ENCODE data around the gene ME1. TPM values are rescaled to one million over a fixed set of nuclear protein-coding genes. Genes with fewer than 3 reads are reported as not detected.
"Not testable (repeated sequence)": the region's sequence is repeated elsewhere in the genome, so short reads cannot be mapped to it uniquely, and the experiment has no call there.

Gene ME1
- total and polyA plus RNA-seq, 9 of the 15 experiments (the other 6 are each of a cell fraction or from before 2014, with no cell fraction given): 3.2 to 10.4 (median 5.5) TPM

GRCh38 chr6:83257791-83258190 lies 173.1 kb downstream of the ME1 start:
- FAIRE-seq: no peak

GRCh38 chr6:83256719-83257118 lies 174.1 kb downstream of the ME1 start:
- H3K9me1 ChIP-seq (ENCODE audit: control insufficient read depth, insufficient read depth, low read length); H3K27ac ChIP-seq (ENCODE audit: extremely low read depth, low read depth, low read length); H2AFZ ChIP-seq (ENCODE audit: low read depth, low read length); H3K4me1 ChIP-seq (replicated peaks in 1 of 2; ENCODE audit: control insufficient read depth in 2 of 2, insufficient read depth in 2 of 2, low read length in 2 of 2); intact Hi-C loops (cut with micrococcal nuclease); H3K9me3 ChIP-seq (replicated peaks; ENCODE audit: control insufficient read depth, insufficient read depth, low read depth, low read length); FAIRE-seq; H3K4me3 ChIP-seq; CTCF ChIA-PET (ENCODE audit: low intra/inter-chr PET ratio); DNase-seq (ENCODE audit: extremely low read depth in 1 of 4, low spot score in 3 of 4); H3K27me3 ChIP-seq (ENCODE audit: control insufficient read depth in 2 of 2, insufficient read depth in 2 of 2, low read length in 2 of 2); ATAC-seq; BruUV-seq (replicated peaks); H4K20me1 ChIP-seq (replicated peaks; ENCODE audit: control insufficient read depth, insufficient read depth, low read length); H3K36me3 ChIP-seq (ENCODE audit: control insufficient read depth, insufficient read depth, low read length); H3K79me2 ChIP-seq (ENCODE audit: control insufficient read depth, insufficient read depth, low read length); H3K4me2 ChIP-seq (ENCODE audit: insufficient read depth, low read length); H3K9ac ChIP-seq (ENCODE audit: insufficient read depth in 1 of 2, low read depth in 2 of 2, low read length in 2 of 2); POLR2A ChIA-PET; in situ Hi-C loops (cut with MboI): not testable (repeated sequence)
- WGBS (ENCODE audit: insufficient coverage, low coverage, missing lambda C conversion rate): 65% methylated on average over 3 of the region's 3 CpGs
- TF ChIP-seq ZNF146 (CRISPR knock-in tag; IDR thresholded peaks at IDR 0.05; ENCODE audit: unreplicated experiment): peak; percentile 40

More at GRCh38 chr6:83257791-83258190, 173.1 kb downstream of the ME1 start:
- no peak overlapping the region for H3K4me2 ChIP-seq (ENCODE audit: insufficient read depth, low read length)
- H3K9me3 ChIP-seq (replicated peaks; ENCODE audit: control insufficient read depth, insufficient read depth, low read depth, low read length): no peaks in the 10 kb centered on the region
- BruUV-seq (replicated peaks): no TSS peak
- in situ Hi-C loops (cut with MboI) (no loop called here), intact Hi-C loops (cut with micrococcal nuclease) (no loop called here)
- no peaks in the 10 kb centered on the region for H3K27me3 ChIP-seq (ENCODE audit: control insufficient read depth in 2 of 2, insufficient read depth in 2 of 2, low read length in 2 of 2)
- H3K36me3 ChIP-seq (ENCODE audit: control insufficient read depth, insufficient read depth, low read length): no peaks in the 10 kb centered on the region
- CTCF ChIA-PET (ENCODE audit: low intra/inter-chr PET ratio): no interaction called here
- no peaks in the 10 kb centered on the region for H3K4me1 ChIP-seq (replicated peaks in 1 of 2; ENCODE audit: control insufficient read depth in 2 of 2, insufficient read depth in 2 of 2, low read length in 2 of 2)
- no peaks in the 10 kb centered on the region for H3K79me2 ChIP-seq (ENCODE audit: control insufficient read depth, insufficient read depth, low read length)
- H3K27ac ChIP-seq (ENCODE audit: extremely low read depth, low read depth, low read length): no peak overlapping the region
- no peak overlapping the region for H2AFZ ChIP-seq (ENCODE audit: low read depth, low read length)
- H3K9me1 ChIP-seq (ENCODE audit: control insufficient read depth, insufficient read depth, low read length): no peaks in the 10 kb centered on the region
- DNase-seq (ENCODE audit: extremely low read depth in 1 of 4, low spot score in 3 of 4) (no peak), ATAC-seq (no peak)
- H4K20me1 ChIP-seq (replicated peaks; ENCODE audit: control insufficient read depth, insufficient read depth, low read length): no peaks in the 10 kb centered on the region
- POLR2A ChIA-PET: no interaction called here
- TF ChIP-seq RBM39 (optimal IDR thresholded peaks at IDR 0.05; ENCODE audit: low read depth, low read length): no peak
- H3K9ac ChIP-seq (ENCODE audit: insufficient read depth in 1 of 2, low read depth in 2 of 2, low read length in 2 of 2): no peak overlapping the region
- no peak overlapping the region for H3K4me3 ChIP-seq
- WGBS (ENCODE audit: insufficient coverage, low coverage, missing lambda C conversion rate): 48% methylated on average over 3 of the region's 3 CpGs

Measured in K562 (cell line).